HG02571 (cell line): ENCODE measurements around the gene MYO7B.

ENCODE experiments used
- ATAC-seq: cut with Tn5 transposase; IDR thresholded peaks from one replicate; pipeline ENCODE4 v1.9.1; 2021; ENCODE audit warnings: mild to moderate bottlenecking, moderate library complexity; ENCODE audit not compliant: unreplicated experiment

MYO7B gene

GRCh38 chr2:127623388-127624319 lies 88.2 kb downstream of the MYO7B start:
- no peak for ATAC-seq

- no peak for ATAC-seq
Measured at GRCh38 chr2:127624320-127624755, 88.9 kb downstream of the MYO7B start.

- no peak for ATAC-seq
Measured at GRCh38 chr2:127624756-127625571, 89.5 kb downstream of the MYO7B start.

- ATAC-seq, result no peak
Measured at GRCh38 chr2:127625572-127625951, 90.1 kb downstream of the MYO7B start.

GRCh38 chr2:127626175-127626574 lies 90.7 kb downstream of the MYO7B start:
- ATAC-seq, result no peak

GRCh38 chr2:127626917-127627739 lies 91.6 kb downstream of the MYO7B start:
- ATAC-seq, result no peak

GRCh38 chr2:127627740-127628571 lies 92.5 kb downstream of the MYO7B start:
- no peak for ATAC-seq

GRCh38 chr2:127628767-127629614 lies 93.5 kb downstream of the MYO7B start:
- ATAC-seq, result no peak

GRCh38 chr2:127629637-127630036 lies 94.2 kb downstream of the MYO7B start:
- ATAC-seq, result no peak

- ATAC-seq, result no peak
Measured at GRCh38 chr2:127630096-127630863, 94.8 kb downstream of the MYO7B start.

- ATAC-seq, result no peak
Measured at GRCh38 chr2:127630864-127631540, 95.5 kb downstream of the MYO7B start.

- ATAC-seq, result no peak
Measured at GRCh38 chr2:127631541-127631996, 96.1 kb downstream of the MYO7B start.

GRCh38 chr2:127631997-127632581 lies 96.6 kb downstream of the MYO7B start:
- no peak for ATAC-seq

GRCh38 chr2:127632592-127633489 lies 97.4 kb downstream of the MYO7B start:
- ATAC-seq, result no peak

- ATAC-seq, result no peak
Measured at GRCh38 chr2:127633556-127634065, 98.1 kb downstream of the MYO7B start.

GRCh38 chr2:127634066-127634617 lies 98.7 kb downstream of the MYO7B start:
- no peak for ATAC-seq
